HL-60/S4 treated with retinoic acid at 250 ng/mL for 4 days and 3 days (cell line): Measurements from ENCODE around the gene MAMSTR.

Experiments
- in situ Hi-C: fragments of 300-500 bp; cut with MboI; formaldehyde crosslinking; loops from 2 replicates; pipeline ENCODE4 v1.7.0; 2022; ENCODE audit warnings: low sequenced_read_pairs

MAMSTR gene

DNA sequence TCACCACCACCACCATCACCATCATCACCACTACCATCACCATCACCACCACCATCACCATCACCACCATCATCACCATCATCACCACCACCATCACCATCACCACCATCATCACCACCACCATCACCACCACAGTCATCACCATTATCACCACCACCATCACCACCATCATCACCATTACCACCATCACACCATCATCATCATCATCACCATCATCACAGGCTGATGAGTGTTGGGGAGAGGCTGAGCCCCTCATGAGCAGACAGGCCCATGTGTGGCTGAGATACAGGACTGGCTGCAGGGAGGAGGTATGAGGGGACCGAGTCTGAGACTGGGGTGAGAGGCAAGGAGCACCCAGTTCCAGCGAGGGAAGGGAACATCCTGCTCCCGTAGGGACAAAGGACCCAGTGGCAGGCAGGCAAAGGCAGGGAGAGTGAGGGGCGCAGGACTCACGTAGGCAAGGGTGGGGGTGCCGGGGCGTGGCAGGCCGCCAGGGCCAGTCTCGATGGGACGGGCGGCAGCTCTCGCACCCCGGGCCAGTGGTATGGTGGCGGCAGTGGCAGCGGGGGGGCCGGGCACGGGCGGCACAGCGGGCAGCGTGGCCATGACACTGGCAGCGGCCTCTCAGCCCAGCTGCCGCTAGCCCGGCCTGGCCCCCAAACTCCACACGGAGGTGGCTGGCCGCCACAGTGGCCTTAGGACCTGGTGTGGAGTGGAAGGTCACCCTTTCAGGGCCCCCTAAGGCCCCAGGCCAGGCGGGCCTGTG, 49.4 kb downstream of the MAMSTR start:
- in situ Hi-C loops, result no loop called here

DNA sequence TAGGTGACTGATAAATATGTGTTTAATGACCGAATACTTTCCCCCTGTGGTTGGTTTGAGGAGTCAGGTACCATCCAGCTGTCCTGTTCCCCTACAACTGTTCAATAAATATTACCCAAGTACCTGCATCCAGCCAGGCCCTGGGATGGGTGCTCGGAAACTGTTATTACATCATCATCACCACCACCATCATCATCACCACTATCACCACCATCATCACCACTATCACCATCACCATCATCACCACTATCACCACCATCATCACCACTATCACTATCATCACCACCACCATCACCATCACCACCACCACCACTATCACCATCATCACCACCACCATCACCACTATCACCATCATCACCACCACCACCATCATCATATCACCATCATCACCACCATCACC, 50.8 kb downstream of the MAMSTR start:
- in situ Hi-C loops, result no loop called here

DNA sequence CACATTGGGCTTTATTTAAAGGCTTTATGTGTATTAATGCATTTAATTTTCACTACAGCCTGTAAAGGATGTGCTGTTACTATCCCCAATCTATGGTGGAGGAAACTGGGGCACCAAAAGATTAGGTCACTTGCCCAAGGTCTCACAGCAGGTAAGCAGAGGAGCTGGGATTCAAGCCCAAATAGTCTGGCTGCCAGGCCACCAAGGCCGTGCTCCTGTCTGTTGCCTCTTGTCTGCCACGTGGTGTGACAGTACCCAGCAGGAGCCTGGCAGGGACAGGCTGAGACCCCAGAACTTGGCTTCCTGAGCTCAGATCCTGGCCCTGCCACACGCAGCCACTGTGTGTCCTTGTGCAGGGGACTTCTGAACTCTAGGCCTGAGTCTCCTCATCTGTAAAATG, 51.2 kb downstream of the MAMSTR start:
- in situ Hi-C loops, result no loop called here

DNA sequence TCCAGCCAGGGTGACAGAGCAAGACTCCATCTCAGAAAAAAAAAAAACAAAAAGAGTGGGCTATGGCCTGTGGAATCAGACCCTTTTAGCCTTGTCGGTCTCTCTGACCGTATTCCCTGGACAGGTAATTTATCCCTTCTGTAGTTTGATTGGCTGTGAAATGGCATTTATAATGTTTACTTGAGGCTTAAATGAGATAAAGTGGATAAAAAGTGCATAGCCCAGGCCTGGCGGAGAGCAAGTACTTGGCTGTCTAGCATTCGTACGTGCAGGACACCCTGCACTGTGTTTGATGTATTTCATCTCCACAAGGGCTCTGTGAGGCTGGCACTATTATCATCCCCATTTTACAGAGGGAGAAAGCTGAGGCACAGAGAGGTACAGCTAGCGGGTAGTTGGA, 53.7 kb downstream of the MAMSTR start:
- in situ Hi-C loops, result no loop called here

DNA sequence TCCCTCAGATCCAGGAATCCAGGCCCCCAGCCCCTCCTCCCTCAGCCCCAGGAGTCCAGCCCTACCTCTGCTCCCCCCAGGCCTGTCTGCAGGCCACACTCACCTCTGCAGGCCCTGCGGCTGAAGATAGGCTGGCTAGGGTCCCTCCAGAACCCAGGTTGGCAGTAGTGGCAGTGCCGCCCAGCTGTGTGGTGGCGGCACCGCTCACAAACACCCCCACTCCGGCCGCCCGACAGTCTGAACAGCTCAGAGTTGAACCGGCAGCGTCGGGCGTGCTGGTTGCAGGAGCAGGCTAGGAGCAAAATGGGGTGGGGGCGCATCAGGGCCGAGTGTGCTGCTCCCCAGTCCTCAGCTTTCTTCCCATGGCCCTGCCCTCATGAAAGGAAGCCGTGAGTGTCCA, 55.0 kb downstream of the MAMSTR start:
- in situ Hi-C loops, result no loop called here

DNA sequence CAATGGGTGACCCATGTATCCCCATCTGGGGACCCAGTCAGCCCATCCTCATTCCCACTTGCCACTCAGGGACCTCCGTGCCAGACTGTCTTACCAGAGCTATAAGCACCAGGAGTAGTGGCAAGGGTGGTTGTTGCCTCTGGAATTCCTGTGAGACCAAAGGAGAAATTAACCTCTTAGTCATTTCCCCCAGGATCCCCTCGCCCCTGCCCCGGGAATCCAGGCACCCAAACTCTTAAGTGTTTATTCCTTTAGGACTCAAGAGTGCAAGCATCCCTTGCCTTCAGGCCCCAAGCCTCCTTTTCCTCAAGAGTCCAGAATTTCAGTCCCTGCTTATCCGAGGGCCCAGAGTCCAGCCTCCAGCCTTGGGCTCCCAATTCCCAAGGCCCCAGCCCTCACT, 55.9 kb downstream of the MAMSTR start:
- in situ Hi-C loops, result no loop called here
